GM12892 (cell line): ENCODE measurements around the gene MIA.

Source experiments
- POLR2A ChIP-seq: IDR thresholded peaks from 2 replicates; pipeline ENCODE4 v1.6.1; 2011; ENCODE audit warnings: low read depth, low read length, control low read depth
- TAF1 ChIP-seq: IDR thresholded peaks from 2 replicates; pipeline ENCODE4 v1.6.1; 2011; ENCODE audit warnings: low read depth, mild to moderate bottlenecking, control low read depth, low read length, borderline replicate concordance

- no peak for TF ChIP-seq TAF1
- no peak for TF ChIP-seq POLR2A
These were observed 32.1 kb downstream of the MIA start for GRCh38 chr19:40807147-40808020.
